NCI-H2227 (cell line): ENCODE data around the gene SMPDL3A.

Experiments used
- DNase-seq: peaks from one replicate; lab custom pipeline; 2025; ENCODE audit not compliant: unreplicated experiment; lab: John Stamatoyannopoulos, UW

Gene SMPDL3A

DNA sequence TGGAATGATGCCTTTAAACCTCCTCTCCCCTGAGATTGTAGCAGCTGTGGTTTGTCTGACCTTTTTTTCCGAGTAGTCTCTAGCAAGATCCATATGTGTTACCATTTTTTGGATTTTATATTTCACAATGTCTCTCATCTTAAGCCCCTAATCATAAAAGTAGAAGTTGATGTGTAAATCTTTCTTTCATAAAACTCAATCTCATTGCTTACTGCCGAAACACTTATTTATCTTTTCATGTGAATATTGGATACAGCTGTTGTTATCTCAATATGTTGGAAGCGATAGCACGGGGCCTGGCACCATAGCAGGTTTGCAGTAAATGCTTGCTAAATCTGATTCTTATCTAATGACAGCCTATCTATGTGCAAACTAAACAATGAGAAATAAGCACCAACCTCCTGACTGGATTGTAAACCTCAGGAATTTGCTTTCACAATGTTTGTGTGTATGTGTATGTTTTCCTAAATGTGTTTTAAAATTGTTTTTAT, 14.2 kb downstream of the SMPDL3A start:
- DNase-seq, result no peak

- DNase-seq, result no peak
Measured at GRCh38 chr6:122804962-122805485, 16.0 kb downstream of the SMPDL3A start.

DNA sequence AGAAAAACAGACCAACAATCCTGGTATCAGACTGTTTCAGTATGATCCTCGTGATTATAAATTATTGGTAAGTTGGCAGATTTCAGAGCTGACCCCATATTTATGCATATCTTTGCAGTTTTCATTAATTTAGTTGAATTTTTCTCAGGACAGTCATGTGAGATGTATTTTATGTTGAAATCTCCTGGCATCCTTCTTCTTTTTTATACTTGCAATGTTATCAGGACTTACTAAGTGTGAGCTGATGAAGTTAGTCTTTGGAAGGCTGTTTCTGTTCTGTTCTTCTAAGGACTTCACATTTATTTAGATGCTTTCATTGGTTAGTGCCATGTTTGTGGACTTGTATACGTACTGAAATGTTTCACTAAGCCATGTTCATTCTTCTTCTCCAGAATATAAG, 17.2 kb downstream of the SMPDL3A start:
- no peak for DNase-seq

DNA sequence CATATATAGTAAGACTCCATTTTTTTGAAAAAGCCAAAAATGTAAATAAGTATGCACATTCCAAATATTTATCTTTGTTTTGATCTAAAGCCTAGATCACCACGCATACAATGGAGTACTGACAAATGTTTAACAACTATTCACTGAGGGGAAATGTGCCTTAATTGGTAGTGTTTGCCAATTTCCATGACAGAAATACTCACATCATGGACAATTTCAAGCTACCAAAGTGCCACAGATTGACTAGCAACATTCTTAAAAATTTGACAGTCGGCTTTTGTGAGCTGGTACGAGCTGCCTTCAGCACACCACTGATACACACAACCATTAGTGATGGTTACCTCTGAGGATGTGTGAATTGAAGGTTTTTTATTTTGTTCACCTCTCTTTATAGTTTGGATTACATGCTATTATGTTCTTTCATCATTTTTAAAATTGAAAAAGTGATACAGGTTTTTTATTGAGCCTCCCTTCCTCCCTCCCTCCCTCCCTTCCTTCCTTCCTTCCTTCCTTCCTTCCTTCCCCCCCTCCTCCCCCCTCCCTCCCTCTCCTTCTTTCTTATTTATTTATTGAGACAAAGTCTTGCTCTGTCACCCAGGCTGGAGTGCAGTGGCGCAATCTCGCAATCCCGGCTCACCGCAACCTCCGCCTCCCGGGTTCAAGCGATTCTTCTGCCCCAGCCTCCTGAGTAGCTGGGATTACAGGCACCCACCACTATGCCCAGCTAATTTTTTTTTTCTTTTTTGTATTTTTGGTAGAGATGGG, 19.2 kb downstream of the SMPDL3A start:
- no peak for DNase-seq

DNA sequence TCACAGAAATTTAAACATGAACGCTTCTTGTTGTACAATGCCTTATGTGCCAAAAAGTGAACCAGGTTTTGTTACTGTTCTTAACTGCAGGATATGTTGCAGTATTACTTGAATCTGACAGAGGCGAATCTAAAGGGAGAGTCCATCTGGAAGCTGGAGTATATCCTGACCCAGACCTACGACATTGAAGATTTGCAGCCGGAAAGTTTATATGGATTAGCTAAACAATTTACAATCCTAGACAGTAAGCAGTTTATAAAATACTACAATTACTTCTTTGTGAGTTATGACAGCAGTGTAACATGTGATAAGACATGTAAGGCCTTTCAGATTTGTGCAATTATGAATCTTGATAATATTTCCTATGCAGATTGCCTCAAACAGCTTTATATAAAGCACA, 19.9 kb downstream of the SMPDL3A start:
- no peak for DNase-seq

GRCh38 chr6:122809691-122810090, 20.6 kb downstream of the SMPDL3A start:
- no peak for DNase-seq

GRCh38 chr6:122810189-122810588, 21.1 kb downstream of the SMPDL3A start:
- no peak for DNase-seq

- DNase-seq, result no peak
Measured at GRCh38 chr6:122817358-122817757, 28.3 kb downstream of the SMPDL3A start.

- DNase-seq, result no peak
Measured at GRCh38 chr6:122817766-122818165, 28.7 kb downstream of the SMPDL3A start.

GRCh38 chr6:122818866-122819265, 29.8 kb downstream of the SMPDL3A start:
- DNase-seq, result no peak

GRCh38 chr6:122821095-122821494, 32.0 kb downstream of the SMPDL3A start:
- no peak for DNase-seq

DNA sequence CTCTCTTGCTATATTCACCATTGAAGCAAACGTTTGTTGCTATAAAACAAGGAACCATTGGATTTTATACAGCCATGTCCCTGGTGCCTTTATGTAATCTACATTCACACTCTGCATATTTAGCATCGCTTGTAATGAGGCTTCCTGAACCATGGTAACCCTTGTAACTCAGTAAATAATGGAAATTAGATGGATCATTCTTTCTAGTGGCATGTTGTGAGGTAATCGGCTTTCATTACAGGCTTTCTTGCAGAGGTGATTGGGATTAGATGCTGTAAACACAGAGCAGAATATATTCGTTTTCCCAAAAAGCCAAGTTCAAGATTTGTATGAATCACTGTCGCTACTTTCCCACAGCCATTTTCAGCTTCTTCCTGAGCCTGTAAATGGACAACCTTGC, 36.1 kb downstream of the SMPDL3A start:
- no peak for DNase-seq

GRCh38 chr6:122829456-122829855, 40.4 kb downstream of the SMPDL3A start:
- DNase-seq, result no peak

- no peak for DNase-seq
Measured at GRCh38 chr6:122831511-122831910, 42.5 kb downstream of the SMPDL3A start.

DNA sequence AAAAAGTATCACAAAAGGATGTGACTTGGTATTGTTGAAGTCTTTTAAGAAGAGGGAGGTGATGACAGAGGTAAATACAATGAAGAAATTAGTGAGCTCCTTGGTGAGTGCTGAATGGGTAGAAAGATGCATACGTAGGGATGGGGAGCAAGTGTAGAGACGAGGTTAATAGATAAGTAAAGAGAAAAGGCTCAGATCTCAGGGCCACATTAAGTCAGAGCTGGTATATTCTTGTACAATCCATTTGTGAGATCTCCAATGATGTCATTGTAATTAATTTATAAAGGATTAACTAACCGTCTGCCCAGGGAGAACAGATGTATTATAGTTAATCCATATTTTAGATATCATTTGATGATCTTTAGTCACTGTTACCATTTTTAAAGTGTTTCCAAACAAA, 43.4 kb downstream of the SMPDL3A start:
- DNase-seq, result no peak

GRCh38 chr6:122833021-122833491, 44.0 kb downstream of the SMPDL3A start:
- DNase-seq, result peak; percentile 18

- DNase-seq, result no peak
Measured at GRCh38 chr6:122838060-122838780, 49.2 kb downstream of the SMPDL3A start.

DNA sequence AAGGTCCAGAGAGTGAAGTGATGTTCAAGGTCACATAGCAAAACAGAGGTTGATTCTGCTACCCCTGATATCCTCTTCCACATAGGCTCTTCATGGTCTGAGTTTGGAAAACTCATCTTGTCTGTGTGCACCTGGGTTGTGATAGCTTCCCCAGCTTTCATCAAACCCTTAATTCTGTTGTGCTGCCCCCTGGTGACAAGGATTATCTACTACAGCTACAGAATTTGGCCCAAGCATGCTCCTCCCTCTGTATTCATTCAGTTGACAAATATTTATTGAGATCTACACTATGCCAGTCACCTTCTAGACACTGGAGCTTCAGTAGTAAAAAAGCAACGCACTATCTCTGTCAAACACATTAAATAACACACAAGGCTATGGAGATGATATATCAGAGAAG, 50.4 kb downstream of the SMPDL3A start:
- peak; percentile 67 for DNase-seq

GRCh38 chr6:122839906-122840305, 50.8 kb downstream of the SMPDL3A start:
- no peak for DNase-seq

DNA sequence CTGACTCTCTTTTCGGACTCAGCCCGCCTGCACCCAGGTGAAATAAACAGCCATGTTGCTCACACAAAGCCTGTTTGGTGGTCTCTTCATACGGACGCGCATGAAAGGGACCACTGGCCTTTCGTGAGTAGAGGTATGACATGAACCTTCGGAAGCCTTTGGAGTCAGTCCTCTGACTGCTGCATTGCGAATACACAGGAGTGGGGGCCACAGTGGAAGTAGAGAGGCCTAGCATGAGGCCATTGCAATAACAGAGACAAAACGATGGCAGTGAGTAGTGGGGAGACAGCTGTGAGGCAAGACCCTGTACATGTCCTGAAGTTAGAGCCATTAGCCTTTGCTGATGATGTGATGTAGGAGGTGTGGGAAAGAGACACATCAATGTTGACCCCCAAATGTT, 56.4 kb downstream of the SMPDL3A start:
- DNase-seq, result no peak

DNA sequence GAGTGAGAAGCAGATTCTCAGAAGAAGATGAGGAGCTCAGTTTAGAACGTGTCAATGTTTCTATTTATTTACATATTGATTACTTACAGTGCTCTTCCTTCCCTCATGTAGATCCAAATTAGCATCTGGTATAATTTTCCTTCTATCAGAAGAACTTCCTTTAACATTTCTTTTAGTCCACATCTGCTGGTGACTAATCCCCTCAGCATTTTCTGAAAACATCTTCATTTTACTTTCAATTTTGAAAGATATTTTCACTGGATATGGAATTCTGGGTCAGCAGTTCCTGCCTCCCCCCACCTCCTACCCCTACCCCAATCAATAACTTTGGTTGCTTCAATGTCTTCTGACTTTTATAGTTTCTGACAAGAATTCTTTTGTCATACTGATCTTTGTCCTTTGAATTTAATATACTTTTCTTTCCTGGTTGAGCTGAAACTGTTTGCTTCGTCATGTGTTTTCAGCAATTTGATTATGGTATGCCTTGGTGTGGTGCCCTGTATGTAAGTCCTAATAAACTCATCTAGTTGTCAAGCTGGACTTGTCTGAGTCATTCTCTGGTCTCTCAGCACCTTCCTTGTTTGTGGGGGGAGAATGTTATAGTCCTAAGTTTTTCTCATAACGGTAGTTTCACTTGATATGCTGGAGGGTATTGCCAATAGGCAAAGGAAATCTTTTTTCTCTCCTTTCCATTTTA, 57.0 kb downstream of the SMPDL3A start:
- DNase-seq, result no peak
